Right ventricle myocardium superior (tissue), 1 donor: ENCODE measurements around the gene IL32. TPM values are rescaled to one million over a fixed set of nuclear protein-coding genes. Genes with fewer than 3 reads are reported as not detected.
"Not testable (repeated sequence)": the region's sequence is repeated elsewhere in the genome, so short reads cannot be mapped to it uniquely, and the experiment has no call there.

Experiments
- ATAC-seq: fragments of 200-7000 bp; cut with Tn5 transposase; one replicate; pipeline ENCODE4 v1.9.1; 2020; ENCODE audit warnings: mild to moderate bottlenecking; ENCODE audit not compliant: poor library complexity
- DNase-seq: peaks from one replicate; pipeline ENCODE4 v3.0.0-alpha.2; 2020
- intact Hi-C: fragments of 100-400 bp; cut with DNase I; formaldehyde crosslinking; loops from one replicate; pipeline ENCODE4 v1.11.2; 2022
- total RNA-seq: library from RNA; stranded (reverse); fragmentation: NEBNext Ultra II Directional; extraction: Animal tissue kit (Norgen Biotek cat#: 25700); gene quantifications from one replicate; pipeline ENCODE4 v1.2.1, GENCODE V29; 2021
- donor health status: DM: no; HTN: yes; CAD: no; lungs with severe emphysema.

The IL32 gene
- total RNA-seq, 1 donor from 2014 or later, result 42.6 TPM

DNA sequence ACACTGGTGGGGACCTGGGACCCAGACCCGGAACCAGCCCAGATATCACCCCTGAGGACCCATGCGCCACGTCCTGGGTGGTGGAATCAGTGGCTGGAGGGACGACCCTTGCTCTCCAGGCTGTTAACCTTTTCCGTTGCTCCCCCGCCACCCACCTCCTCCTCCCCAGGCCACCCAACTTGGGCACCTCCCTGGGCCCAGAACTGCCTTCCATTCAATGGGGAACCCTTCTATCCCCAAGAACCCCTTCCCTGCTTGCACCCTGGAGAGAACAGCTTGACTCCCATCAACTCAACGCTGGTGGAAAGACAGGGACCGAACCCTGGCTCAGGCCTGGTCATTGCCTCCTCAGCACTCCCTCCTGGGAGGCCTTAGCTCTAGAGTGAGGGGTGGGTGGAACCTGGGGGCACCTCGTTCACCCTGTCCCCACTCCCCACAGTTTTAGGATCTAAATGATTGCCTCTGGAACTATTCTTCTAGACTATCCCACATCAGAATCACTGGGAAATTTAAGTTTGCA is 5.7 kb upstream of the IL32 start:
- no peak for ATAC-seq

DNA sequence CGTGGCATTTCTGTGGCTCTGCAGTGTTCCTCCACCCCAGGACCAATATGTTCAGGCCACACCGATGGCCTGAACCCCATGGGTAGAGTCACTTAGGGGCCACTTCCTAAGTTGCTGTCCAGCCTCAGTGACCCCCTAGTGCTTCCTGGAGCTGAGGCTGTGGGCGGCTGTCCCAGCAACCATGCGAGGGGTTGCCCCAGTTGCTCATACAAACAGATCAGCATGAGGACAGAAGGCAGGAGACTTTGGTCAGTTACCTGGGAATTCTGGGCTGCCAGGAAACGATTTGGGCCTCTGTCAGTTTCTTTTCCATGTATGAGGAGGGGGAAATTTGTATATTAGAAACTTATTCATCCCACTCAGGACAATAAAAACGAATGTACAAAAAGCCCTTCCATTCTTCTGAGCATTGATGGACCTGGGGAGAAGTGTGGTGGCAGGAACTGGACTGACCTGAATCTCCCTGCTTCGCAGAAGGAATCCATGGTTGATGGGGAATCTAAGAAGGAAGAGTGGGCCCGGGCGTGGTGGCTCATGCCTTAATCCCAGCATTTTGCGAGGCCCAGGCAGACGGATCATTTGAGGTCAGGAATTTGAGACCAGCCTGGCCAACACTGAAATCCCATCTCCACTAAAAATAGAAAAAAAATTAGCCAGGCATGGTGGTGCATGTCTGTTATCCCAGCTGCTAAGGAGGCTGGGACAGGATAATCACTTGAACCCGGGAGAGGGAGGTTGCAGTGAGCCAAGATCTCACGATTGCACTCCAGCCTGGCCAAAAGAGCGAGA is 4.9 kb upstream of the IL32 start:
- intact Hi-C loops, result loop anchor here (5.0 kb wide), 1 partner anchor 52 kb away; the partner anchor contains the start of gene ZNF205
- ATAC-seq (no peak), DNase-seq (peak; percentile 19)

More for the DNA sequence above, 5.7 kb upstream of the IL32 start:
- intact Hi-C loops, result loop anchor here (5.0 to 10.0 kb wide), 3 partner anchors 53 to 105 kb away; partner anchors contain the start of gene ZNF205
- DNase-seq, result peak; percentile 0

DNA sequence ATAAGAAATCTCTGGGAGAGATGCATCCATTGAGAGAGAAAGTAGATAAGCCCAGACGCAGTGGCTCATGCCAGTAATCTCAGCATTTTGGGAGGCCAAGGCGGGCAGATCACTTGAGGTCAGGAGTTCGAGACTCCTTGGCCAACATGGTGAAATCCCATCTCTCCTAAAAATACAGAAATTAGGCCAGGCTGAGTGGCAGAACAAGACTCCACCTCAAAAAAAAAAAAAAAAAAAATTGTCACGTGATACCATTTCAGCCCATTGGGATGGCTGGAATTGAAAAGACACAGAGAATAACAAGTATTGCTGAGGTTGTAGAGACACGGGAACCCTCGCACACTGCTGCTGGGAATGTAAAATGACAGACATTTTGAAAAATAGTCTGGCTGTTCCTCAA is 2.9 kb upstream of the IL32 start:
- intact Hi-C loops, result loop anchor here (5.0 kb wide), 1 partner anchor 50 kb away; the partner anchor contains the start of gene ZNF205
- DNase-seq (no peak), ATAC-seq (no peak)

DNA sequence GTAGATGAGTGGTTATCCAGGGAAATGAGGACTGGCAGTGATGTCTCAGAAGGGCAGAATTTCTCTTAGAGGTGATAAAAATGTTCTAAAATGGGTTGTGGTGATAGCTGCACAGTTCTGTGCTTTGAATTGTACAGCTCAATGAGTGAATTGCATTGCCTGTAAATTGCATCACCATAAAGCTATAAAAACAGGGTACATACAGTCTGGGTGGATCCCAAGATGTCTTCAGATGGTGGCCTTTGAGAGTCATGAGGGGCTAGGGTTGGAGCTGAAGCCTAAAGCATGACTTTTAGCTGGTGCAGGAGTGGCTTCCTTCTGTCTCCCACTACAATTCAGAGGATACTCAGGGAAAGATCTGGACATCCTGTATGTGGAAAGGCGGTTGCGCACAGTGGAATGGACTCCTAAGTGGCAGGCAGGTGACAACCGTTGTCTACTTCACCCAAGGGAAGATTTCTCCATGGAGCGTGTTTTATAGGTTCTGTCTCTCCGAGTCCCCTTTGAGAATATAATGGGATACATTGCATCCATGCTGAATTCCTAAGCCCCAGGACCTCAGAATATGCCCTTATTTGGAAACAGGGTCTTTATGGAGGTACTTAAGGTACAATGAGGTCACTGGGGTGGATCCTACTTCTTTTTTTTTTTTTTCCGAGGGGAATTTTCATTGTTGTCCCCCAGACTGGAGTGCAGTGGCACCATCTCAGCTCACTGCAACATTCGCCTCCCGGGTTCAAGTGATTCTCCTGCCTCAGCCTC is 1.6 kb upstream of the IL32 start:
- intact Hi-C loops, result loop anchor here (5.0 kb wide), 1 partner anchor 48 kb away; the partner anchor contains the start of gene ZNF205
- no peak for ATAC-seq

DNA sequence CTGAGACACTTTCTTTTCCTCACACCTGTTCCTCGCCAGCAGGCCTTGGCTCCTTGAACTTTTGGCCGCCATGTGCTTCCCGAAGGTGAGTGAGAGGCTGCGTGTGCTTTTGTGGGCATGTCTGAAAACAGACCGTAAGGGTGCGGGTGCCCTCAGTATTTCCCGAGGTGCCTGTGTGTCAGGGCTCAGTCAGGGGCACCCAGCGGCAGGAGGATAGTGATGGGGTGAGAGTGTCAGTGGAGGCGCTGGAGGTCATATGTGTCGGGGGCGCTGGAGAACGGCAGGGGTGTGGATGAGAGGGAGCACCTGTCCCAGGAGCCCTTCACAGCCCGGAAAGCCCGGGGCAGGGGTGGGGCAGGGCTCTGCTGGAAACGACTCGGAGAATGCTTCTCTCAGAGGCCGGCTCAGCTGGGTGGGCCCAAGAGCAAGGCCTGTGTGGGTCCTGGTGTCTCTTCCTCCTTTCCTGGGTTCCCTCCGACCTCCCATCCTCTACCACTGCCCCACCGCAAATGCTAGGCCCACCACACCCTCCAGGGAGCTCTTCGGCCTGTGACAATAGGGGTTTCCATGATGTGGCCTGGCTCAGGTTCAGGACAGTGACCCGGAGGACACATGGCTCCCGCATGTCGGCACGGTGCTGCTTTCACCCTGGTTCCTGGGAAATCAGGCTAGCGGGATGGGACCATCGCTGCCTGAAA is 451 bp downstream of the IL32 start:
- DNase-seq, result peak; percentile 44
- intact Hi-C loops, result no loop called here
- ATAC-seq, result peak; percentile 37

More for the DNA sequence above, 1.6 kb upstream of the IL32 start:
- DNase-seq, result no peak

DNA sequence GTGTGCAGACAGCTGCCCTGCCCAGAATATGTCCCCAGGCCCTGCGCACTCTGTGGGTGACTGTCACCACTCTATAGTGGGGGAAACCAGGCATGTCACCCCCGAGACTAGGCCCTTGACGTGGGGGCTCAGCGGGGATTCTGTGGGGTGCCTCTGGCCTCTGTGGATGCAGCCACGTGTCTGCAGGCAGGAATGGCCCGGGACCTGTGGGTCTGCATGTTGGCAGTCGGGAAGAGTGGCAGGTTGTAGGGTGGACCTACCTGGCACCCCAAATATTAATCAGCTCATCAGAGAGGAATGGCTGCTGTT is 954 bp downstream of the IL32 start:
- DNase-seq (peak; percentile 37), ATAC-seq (no peak)
- intact Hi-C loops, result no loop called here

DNA sequence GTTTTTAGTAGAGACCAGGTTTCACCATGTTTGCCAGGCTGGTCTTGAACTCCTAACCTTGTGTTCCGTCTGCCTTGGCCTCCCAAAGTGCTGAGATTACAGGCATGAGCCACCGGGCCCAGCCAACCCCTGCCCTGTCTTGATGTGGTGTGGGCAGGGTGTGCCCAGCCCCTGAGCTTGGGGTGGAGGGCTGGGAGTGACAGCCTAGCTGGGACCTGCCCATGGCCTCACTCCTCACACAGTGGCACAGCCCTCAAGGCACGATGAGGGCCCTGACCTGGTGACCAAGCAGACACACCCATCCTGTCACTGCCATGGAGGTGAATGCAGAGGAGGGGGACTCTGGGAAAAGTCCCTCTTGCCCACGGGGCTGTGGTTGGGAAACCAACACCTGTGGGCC is 3.0 kb downstream of the IL32 start:
- ATAC-seq, result no peak
- DNase-seq, result no peak
- intact Hi-C loops, result no loop called here

DNA sequence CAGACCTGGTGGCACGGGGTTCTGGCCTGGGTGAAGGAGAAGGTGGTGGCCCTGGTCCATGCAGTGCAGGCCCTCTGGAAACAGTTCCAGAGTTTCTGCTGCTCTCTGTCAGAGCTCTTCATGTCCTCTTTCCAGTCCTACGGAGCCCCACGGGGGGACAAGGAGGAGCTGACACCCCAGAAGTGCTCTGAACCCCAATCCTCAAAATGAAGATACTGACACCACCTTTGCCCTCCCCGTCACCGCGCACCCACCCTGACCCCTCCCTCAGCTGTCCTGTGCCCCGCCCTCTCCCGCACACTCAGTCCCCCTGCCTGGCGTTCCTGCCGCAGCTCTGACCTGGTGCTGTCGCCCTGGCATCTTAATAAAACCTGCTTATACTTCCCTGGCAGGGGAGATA is 3.7 kb downstream of the IL32 start:
- ATAC-seq, intact Hi-C loops: not testable (repeated sequence)
- DNase-seq, result peak; percentile 27

DNA sequence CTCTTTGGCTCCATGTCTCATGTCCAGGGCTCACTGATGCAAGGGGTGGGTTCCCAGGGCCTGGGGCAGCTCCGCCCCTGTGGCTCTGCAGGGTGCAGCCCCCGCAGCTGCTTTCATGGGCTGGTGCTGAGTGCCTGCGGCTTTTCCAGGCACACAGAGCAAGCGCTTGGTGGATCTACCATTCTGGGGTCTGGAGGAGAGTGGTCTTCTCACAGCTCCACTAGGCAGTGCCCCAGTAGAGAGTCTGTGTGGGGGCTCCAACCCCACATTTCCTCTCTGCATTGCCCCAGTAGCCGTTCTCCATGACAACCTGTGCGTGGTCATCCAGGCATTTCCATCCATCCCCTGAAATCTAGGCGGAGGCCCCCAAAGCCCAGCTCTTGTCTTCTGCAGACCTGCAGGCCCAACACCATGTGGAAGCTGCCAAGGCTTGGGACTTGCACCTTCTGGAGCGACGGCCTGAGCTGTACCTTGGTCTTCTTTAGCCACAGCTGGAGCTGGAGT is 5.2 kb downstream of the IL32 start:
- DNase-seq (peak; percentile 19), ATAC-seq (no peak)
- intact Hi-C loops, result no loop called here

DNA sequence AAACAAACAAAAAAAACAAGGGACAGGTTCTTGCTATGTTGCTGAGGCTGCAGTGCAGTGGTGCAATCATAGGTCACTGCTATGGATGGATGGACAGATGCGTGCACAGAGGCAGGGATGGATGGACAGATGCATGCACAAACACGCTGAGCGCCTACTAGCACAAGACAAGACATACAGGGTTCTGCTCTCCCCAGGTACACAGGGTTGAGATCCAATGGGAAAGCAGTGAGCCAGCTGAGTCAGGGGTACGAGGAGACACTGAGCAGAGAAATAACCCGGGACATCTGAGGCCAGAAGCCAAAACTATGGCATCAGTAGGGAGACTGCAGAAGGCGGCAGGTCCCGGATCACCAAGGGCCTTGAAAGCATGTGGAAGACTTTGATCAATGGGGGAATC is 6.2 kb downstream of the IL32 start:
- ATAC-seq (no peak), DNase-seq (peak; percentile 6)
- intact Hi-C loops, result no loop called here

DNA sequence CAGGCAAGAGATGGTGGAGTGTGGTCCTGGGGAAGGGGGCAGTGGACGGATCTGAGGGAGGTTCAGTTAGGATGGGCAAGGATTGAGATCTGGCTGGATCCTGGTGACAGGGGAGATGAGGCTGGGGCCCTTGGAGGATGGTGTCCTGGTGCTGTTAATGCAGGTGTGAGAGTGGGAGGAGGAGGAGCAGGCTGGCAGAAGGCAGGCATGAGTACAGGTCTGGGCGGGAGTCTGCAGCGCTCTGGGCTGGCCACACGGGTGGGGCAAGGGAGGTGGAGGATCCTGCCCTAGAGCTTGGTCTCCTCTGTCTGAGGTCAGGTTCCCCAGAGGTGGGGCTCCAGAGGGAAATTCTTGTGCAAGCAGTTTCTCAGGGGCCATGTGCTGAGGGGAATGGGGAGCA is 6.7 kb downstream of the IL32 start:
- peak; percentile 23 for DNase-seq
- ATAC-seq, intact Hi-C loops: not testable (repeated sequence)

DNA sequence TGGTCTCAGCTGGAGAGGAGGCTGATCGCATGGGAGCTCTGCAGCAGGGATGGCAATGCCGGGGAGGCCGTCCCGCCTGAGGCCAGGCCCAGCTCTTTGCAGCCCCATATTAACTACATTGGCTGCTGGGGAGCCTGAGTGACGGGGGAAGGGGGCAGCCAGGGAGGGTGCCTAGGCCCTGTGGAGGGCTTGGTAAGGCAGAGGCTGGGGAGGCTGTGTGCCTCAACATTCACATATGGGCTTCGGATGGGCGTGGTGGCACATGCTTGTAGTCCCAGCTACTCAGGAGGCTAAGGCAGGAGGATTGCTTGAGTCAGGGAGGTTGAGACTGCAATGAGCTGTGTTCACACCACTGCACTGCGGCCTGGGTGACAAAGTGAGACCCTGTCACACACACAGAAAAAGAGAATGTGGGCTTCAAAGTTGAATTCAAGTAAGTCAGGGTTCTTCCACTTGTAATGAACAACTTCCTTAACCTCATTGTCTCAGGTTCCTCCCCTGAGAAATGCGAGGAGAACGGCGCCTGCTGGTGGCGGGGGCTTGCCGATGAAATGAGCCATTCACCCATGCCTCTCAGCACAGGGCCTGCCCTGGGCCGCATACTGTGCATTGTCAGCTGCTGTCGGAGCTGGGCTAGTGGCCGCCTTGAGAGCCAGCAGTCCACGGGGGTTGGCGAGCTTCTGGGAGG is 7.3 kb downstream of the IL32 start:
- ATAC-seq, intact Hi-C loops: not testable (repeated sequence)
- peak; percentile 32 for DNase-seq

DNA sequence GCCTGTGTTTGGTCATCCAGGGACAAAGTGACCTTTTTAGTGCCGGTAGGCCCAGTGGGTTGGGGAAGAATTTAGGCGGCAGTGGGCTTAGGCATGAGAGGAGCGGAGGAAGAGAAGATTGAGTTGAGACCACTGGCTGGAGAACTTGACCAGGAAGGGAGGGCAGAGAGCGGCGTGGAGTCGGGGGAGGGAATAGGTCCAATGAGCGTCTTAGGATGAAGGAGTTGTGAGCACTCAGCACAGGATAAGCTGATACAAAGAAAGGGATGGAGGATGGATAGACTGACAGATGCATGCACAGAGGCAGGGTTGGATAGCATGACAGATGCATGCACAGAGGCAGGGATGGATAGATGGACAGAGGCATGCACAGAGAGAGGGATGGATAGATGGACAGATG is 8.0 kb downstream of the IL32 start:
- intact Hi-C loops, result no loop called here
- ATAC-seq, result no peak
- DNase-seq, result peak; percentile 11

DNA sequence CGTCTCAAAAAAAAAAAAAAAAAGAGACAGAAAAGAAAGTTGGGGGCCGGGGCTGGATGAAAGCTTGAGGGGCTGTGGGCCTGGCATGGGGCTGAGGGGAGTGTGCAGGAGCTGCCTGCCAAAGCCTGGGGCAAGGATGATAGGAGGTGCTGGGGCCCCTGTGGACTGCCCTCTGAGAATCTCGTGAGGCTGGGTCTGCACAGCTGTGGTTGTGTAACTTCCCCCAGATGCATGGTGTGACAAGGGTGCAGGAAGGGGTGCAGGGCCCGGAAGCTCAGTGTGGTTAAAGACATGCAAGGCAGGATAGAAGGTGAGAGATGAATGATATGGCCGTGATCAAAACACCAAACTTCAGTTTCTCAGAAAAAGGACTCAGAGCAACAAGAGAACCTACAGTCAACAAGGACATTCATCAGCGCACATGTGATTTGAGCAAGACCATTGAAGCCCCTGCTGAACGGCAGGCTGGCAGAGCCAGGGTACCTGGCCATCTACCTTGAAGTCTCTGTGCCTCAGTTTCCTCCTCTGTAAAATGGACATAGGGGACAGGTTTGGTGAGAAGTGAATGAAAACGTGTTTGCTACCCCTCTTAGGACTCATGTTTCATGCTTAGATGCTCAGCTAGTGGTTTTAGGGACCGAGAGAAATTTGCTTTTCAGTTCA is 9.6 kb downstream of the IL32 start:
- intact Hi-C loops, result no loop called here
- DNase-seq (peak; percentile 64), ATAC-seq (peak; percentile 61)

DNA sequence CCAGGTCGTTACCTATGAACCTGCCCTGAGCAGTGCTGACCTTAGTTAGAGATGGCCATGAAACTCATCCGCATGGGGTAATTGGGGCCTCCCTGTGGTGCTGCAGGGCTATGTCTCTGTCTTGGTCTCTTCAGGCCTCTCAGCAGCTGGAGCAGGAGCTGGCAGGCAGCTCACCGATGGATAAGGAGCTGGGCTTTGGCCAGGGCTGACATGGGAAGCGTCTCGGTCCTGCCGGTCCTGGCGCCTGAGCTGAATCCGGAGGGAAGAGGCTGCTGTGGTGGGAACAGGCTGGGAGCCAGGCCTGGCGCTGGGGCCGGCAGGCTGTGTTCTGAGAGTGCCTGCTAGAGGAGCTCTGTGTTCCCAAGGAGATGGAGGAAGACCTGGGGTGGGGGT is 10.1 kb downstream of the IL32 start:
- peak; percentile 79 for DNase-seq
- intact Hi-C loops, result no loop called here
- peak; percentile 74 for ATAC-seq

DNA sequence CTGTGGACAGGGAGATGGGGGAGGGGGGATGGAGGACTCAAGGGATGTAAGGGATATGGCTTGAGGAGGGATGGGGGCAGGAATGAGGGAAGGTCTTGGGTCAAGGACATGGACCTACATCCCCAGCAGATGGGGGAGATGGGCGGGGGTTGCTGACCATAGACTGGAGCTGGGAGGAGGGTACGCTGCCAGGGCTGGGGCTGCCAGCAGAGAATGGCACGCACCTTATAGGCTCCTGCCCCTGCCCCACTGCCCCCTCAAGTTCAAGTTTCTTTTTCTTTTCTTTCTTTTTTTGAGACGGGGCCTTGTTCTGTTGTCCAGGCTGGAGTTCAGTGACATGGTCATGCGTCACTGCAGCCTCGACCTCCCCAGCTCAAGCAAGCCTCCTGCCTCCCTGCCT is 10.5 kb downstream of the IL32 start:
- DNase-seq, ATAC-seq, intact Hi-C loops: not testable (repeated sequence)

DNA sequence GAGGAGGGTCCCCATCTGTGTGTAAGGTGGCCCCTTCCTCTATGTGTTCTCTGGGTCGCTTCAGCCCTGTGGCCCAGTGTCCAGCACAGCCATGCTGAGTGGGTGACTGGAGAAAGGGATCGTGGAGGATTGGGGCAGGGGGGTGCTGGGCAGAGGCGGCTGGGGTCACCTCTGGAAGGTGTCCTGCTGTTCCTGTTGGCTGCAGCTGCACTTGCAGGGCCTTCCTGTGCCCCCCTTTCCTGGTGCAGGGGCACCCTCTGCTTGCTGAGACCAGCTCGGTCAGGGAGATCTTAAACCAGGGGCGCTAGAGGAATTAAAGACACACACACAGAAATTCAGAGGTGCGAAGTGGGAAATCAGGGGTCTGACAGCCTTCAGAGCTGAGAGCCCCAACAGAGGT is 11.1 kb downstream of the IL32 start:
- peak; percentile 23 for DNase-seq
- ATAC-seq, result no peak
- intact Hi-C loops, result no loop called here

DNA sequence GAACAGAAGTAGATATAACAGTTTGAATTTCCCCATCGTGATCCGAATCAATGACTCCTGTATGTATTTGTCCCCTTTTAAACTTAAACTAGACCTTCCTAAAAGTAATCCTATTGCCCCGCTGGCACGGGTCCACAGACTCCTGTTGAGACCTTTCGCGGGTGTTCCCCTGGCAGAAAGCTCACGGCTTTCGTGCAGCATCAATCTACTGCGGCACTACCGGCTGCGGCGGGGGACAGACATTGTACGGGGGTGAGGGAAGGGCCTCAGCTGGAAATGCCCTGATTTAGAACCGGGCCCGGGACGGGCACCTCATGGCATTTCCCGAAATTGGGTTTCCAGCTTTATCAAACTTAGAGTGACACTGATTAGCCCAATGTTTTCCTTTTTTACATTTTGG is 14.6 kb downstream of the IL32 start:
- no peak for ATAC-seq
- DNase-seq, result peak; percentile 7
- intact Hi-C loops, result no loop called here
